Activated T-cell treated with anti-CD3 and anti-CD28 coated beads, Interleukin-2, amount 50 U/mL, for 72 hours (primary cell): ENCODE measurements around the gene ABCC11. TPM values are rescaled to one million over a fixed set of nuclear protein-coding genes. Genes with fewer than 3 reads are reported as not detected.

Experiments
- ATAC-seq, 2 donors: fragments of 150-1000 bp; cut with Tn5 transposase; replicated peaks in 1 of 2; 2 replicates each; pipeline ENCODE4 v1.10.0; 2021; ENCODE audit warnings: moderate library complexity in 2 of 2, mild to moderate bottlenecking in 1 of 2
- DNase-seq, 2 donors: peaks; one replicate each; pipeline ENCODE4 v3.0.0; 2021 to 2022; ENCODE audit warnings: mixed read lengths in 1 of 2
- H3K27ac Mint-ChIP-seq: one replicate; pipeline ENCODE4 v1.8.0; 2022; ENCODE audit warnings: mild to moderate bottlenecking, moderate library complexity, mixed read lengths
- H3K27me3 Mint-ChIP-seq: one replicate; pipeline ENCODE4 v1.8.0; 2022; ENCODE audit warnings: low read depth, mixed read lengths
- H3K36me3 Mint-ChIP-seq, 2 donors: one replicate each; pipeline ENCODE4 v1.8.0; 2022; ENCODE audit warnings: mixed read lengths in 2 of 2, mild to moderate bottlenecking in 1 of 2; ENCODE audit not compliant: insufficient read depth in 2 of 2
- H3K4me1 Mint-ChIP-seq: one replicate; pipeline ENCODE4 v1.8.0; 2022; ENCODE audit warnings: low read depth, mixed read lengths
- H3K4me3 Mint-ChIP-seq, 2 donors: one replicate each; pipeline ENCODE4 v1.8.0; 2022; ENCODE audit warnings: mild to moderate bottlenecking in 2 of 2, mixed read lengths in 2 of 2, moderate library complexity in 2 of 2
- H3K9me3 Mint-ChIP-seq, 2 donors: one replicate each; pipeline ENCODE4 v1.8.0; 2022; ENCODE audit warnings: mixed read lengths in 2 of 2
- total RNA-seq, 2 donors: library from RNA; stranded (reverse); gene quantifications; one replicate each; pipeline ENCODE4 v1.2.3, GENCODE V29; 2022

The ABCC11 gene
- total RNA-seq, 2 donors from 2014 or later = 0.07 to 0.17 TPM

- no peak overlapping the region for H3K27ac Mint-ChIP-seq
- ATAC-seq (no peak), DNase-seq (no peak)
- peaks cover 0 to 3% of the 10 kb centered on the region in 2 donors for H3K36me3 Mint-ChIP-seq
- no peak overlapping the region for H3K4me3 Mint-ChIP-seq
- H3K27me3 Mint-ChIP-seq = peaks cover 43% of the 10 kb centered on the region
- peaks cover 38% of the 10 kb centered on the region for H3K4me1 Mint-ChIP-seq
- H3K9me3 Mint-ChIP-seq = no peaks in the 10 kb centered on the region
Observed at GRCh38 chr16:48160575-48160974, 86.8 kb downstream of the ABCC11 start.

DNA sequence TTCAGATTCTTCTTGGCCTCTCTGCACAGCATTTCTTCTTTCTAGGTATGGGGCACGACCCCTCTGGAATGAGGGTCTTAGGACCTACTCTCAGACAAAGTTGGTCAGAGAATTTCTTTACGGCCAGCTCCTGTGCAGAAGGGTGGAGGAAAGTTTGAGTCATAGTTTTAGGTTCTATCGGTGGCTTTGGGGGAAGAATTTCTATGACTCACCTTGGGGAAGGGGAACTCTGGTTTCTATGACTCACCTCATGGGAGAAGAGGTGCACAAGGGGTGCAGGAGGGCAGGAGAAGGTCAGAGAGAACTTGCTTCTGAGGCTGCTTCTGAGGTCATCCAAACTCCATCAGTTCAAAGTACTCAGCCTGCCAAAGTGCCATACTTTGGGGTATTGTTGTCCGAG is 89.0 kb downstream of the ABCC11 start:
- peaks cover 28% of the 10 kb centered on the region for H3K4me1 Mint-ChIP-seq
- H3K9me3 Mint-ChIP-seq = no peaks in the 10 kb centered on the region
- H3K27me3 Mint-ChIP-seq = peaks cover 66% of the 10 kb centered on the region
- peak overlapping the region; percentile 96 for H3K27ac Mint-ChIP-seq
- ATAC-seq (peak; percentile 96 to 97), DNase-seq (peak; percentile 65 to 77)
- peak overlapping the region; percentile 5 to 68 for H3K4me3 Mint-ChIP-seq
- H3K36me3 Mint-ChIP-seq = peaks cover 0 to 3% of the 10 kb centered on the region in 2 donors

- Mint-ChIP-seq H3K27ac (peak overlapping the region; percentile 96), H3K36me3 (peaks cover 0 to 3% of the 10 kb centered on the region in 2 donors), H3K4me1 (peaks cover 28% of the 10 kb centered on the region), H3K9me3 (no peaks in the 10 kb centered on the region), H3K4me3 (peak overlapping the region; percentile 5 to 68), H3K27me3 (peaks cover 70% of the 10 kb centered on the region)
- DNase-seq (peak in 1 of 2 donors; percentile 1), ATAC-seq (peak; percentile 36 to 53)
Observed at GRCh38 chr16:48157794-48158193, 89.5 kb downstream of the ABCC11 start.

DNA sequence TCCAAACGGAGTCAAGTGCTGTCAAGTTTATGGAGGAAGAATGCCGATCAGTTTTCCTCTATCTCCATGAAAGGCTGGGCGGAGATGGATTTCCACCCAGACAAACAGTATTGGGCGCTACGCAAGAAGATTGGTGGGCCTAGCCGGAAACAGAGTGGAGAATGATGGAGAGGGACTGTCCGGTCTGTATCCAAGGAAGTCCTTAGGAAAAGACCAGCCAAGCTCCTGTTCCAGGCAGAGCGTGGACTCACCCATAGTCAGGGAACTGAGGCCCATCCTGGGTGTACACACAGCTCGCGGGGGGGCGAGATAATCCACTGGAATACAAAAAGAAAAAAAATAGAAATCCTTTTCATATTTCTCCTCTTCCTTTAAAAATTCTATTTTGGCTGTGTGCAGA is 90.0 kb downstream of the ABCC11 start:
- H3K27me3 Mint-ChIP-seq = peaks cover 71% of the 10 kb centered on the region
- H3K27ac Mint-ChIP-seq = no peak overlapping the region
- peaks cover 28% of the 10 kb centered on the region for H3K4me1 Mint-ChIP-seq
- peak overlapping the region; percentile 5 to 68 for H3K4me3 Mint-ChIP-seq
- peaks cover 0 to 3% of the 10 kb centered on the region in 2 donors for H3K36me3 Mint-ChIP-seq
- ATAC-seq (no peak), DNase-seq (no peak)
- H3K9me3 Mint-ChIP-seq = no peaks in the 10 kb centered on the region

DNA sequence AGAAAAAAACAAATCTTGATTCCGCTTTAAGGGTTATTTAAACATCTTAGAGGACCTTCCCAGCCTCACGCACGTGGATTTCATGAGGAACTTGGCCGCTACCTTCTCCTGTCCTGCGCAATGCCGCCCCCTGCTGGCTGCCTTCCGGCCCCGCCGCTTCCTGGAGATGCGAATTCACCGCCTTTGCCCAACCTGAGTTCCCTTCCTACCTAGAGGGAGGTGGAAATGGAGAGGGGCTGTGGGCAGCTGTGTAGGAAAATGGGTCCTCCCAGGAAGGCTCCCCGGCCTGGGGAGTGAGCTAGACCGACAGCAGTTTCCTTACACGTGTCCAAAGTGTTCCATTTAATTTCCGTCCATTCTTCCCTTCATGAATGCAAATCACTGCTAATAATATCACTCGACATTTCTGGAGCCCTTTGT is 90.5 kb downstream of the ABCC11 start:
- peak in 1 of 2 donors; percentile 35 for ATAC-seq
- Mint-ChIP-seq H3K4me1 (peaks cover 28% of the 10 kb centered on the region), H3K9me3 (no peaks in the 10 kb centered on the region), H3K27me3 (peaks cover 71% of the 10 kb centered on the region), H3K36me3 (peaks cover 0 to 3% of the 10 kb centered on the region in 2 donors), H3K27ac (no peak overlapping the region), H3K4me3 (no peak overlapping the region)
- DNase-seq = peak; percentile 84 to 89

DNA sequence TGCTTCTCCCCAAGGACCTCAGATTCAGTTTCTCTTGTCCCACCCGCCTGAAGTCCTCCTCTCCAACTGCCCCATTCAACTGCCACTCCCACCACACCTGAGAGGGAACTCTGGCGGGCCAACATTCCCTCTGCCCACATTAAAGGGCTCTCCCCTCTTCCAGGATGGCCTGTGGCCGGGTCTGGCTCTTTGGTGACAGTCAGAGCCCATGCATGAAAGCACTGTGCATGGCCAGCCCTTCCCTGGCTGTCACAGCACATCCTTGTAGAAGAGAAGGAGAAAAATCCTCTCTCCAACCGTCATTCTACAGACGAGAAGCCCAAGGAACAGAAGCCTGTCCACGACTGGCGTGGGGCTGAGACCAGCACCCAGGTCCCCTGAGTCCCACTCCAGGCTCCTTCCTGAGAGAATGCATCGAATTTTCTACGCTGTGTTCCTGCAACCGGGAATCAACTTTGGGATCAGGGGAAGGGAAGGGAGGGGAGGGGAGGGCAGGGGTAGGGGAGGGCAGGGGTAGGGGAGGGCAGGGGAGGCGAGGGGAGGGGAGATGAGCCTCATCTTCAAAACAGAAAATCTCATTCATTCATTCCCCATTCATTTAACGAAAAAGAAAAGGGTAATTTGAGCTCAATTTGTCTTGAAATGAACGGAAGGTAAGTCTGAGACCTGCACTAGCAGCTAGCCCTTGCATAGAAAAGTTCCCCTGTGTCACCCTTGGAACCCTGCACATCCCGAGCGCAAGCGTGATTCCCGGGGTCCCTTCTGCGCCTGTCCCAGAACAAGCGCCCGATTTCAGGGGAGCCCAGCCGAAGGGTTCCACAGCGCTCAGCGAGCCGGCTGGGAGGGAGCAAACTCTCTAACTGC is 91.2 kb downstream of the ABCC11 start, which contains the start of gene ABCC12:
ABCC12 (minus strand) TSS at position 68 of the 864 bp plus-strand sequence. CDS start 9,569 bp downstream, outside the sequence.
- Mint-ChIP-seq H3K4me3 (no peak within 1 kb of the TSS), H3K9me3 (no peaks in the 10 kb centered on the region), H3K27ac (no peak within 1 kb of the TSS), H3K27me3 (peaks cover 69% of the 10 kb centered on the region), H3K36me3 (peaks cover 0 to 3% of the 10 kb centered on the region in 2 donors), H3K4me1 (peaks cover 28% of the 10 kb centered on the region)
- DNase-seq (no peak), ATAC-seq (no peak)

- Mint-ChIP-seq H3K36me3 (peaks cover 3 to 5% of the 10 kb centered on the region in 2 donors), H3K9me3 (peaks cover 0 to 3% of the 10 kb centered on the region in 2 donors), H3K4me1 (peaks cover 21% of the 10 kb centered on the region), H3K27me3 (peaks cover 70% of the 10 kb centered on the region), H3K27ac (no peak overlapping the region), H3K4me3 (no peak overlapping the region)
- DNase-seq = no peak
- no peak for ATAC-seq
Observed at GRCh38 chr16:48153774-48154173, 93.6 kb downstream of the ABCC11 start.

DNA sequence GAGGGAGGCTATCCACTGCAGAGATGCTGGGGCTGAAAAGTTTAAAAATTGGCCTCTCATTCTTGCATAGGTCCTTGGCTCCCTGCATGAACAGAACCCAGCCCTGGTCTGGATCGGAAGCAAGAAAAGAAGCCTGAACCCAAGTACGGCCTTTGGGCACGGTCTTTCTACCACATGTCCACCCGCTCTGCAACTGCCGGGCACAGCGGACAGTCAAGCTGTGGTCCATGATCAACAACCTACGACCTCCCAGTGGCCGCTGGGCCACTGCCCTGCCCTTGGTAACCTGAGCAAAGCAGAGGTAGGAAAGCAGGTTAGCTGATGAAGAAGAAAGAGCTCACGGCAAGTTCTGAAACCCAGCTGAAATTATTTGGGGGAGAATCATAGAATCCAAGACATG is 95.1 kb downstream of the ABCC11 start:
- peaks cover 0 to 3% of the 10 kb centered on the region in 2 donors for H3K9me3 Mint-ChIP-seq
- no peak overlapping the region for H3K27ac Mint-ChIP-seq
- ATAC-seq = no peak
- peaks cover 70% of the 10 kb centered on the region for H3K27me3 Mint-ChIP-seq
- no peak overlapping the region for H3K4me3 Mint-ChIP-seq
- H3K36me3 Mint-ChIP-seq = peaks cover 2 to 3% of the 10 kb centered on the region in 2 donors
- H3K4me1 Mint-ChIP-seq = peaks cover 6% of the 10 kb centered on the region
- no peak for DNase-seq

DNA sequence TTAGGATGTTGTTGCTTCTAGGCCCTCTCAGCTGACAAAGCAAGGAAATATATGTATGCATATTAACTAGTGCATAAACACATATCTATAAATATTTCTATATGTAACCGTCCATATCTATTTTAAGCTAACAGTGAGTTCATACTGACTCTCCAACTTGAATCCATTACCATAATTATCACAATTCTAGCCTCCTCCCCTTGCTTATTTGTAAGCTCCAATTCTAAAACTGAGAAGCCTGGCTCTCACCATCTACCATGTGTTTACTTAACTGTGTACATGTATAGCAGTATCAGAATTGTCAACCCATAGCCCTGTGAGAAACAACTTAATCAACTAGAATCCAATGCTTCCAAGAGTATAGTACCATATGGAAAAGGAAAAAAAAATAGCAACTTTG is 96.6 kb downstream of the ABCC11 start:
- no peaks in the 10 kb centered on the region for H3K4me1 Mint-ChIP-seq
- H3K27ac Mint-ChIP-seq = no peak overlapping the region
- peaks cover 0 to 3% of the 10 kb centered on the region in 2 donors for H3K9me3 Mint-ChIP-seq
- H3K4me3 Mint-ChIP-seq = no peak overlapping the region
- no peak for ATAC-seq
- peaks cover 2 to 3% of the 10 kb centered on the region in 2 donors for H3K36me3 Mint-ChIP-seq
- peaks cover 74% of the 10 kb centered on the region for H3K27me3 Mint-ChIP-seq
- no peak for DNase-seq

DNA sequence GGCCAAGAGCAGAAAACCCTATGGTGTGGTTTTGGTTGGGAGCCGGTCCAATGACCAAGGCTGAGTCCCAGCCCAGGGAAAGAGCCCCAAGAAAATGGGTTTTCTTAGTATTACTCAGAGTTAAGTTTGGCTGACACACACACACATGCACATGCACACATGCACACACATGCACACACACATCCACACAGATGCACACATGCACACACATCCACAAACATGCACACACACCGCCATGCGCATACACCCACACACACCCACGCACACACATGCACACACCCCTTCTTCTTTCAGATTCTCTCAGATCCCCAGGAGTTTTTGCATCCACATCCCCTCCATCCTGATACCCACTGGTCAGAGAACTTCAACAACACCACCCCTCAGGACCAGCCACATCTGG is 100.6 kb downstream of the ABCC11 start:
- no peak for DNase-seq
- H3K27ac Mint-ChIP-seq = no peak overlapping the region
- peaks cover 60% of the 10 kb centered on the region for H3K27me3 Mint-ChIP-seq
- H3K36me3 Mint-ChIP-seq = peaks cover 2 to 3% of the 10 kb centered on the region in 2 donors
- ATAC-seq = no peak
- no peaks in the 10 kb centered on the region for H3K4me1 Mint-ChIP-seq
- no peak overlapping the region for H3K4me3 Mint-ChIP-seq
- H3K9me3 Mint-ChIP-seq = peaks cover 0 to 6% of the 10 kb centered on the region in 2 donors

DNA sequence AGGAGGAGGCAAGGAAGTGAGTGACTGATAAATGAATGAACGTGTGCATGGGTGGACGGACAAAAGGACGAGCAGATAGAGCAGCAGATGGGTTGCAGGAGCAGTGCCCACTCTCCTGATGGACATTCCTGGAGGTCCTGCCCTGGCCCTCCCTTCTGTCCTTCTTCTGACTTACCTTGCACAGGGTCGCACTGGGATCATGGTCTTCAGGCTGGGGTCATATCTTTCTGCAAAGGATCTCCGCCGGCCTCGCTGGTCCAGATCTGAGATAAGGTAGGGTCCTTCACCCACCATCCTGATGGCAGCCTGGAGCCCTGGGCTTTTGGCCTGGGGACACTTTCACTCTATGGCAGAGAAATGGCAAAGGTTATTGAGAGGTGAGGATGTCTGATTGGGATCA is 101.2 kb downstream of the ABCC11 start:
- Mint-ChIP-seq H3K27me3 (peaks cover 61% of the 10 kb centered on the region), H3K9me3 (peaks cover 0 to 7% of the 10 kb centered on the region in 2 donors), H3K4me3 (no peak overlapping the region), H3K27ac (no peak overlapping the region), H3K36me3 (peaks cover 2 to 3% of the 10 kb centered on the region in 2 donors), H3K4me1 (no peaks in the 10 kb centered on the region)
- no peak for DNase-seq
- no peak for ATAC-seq

DNA sequence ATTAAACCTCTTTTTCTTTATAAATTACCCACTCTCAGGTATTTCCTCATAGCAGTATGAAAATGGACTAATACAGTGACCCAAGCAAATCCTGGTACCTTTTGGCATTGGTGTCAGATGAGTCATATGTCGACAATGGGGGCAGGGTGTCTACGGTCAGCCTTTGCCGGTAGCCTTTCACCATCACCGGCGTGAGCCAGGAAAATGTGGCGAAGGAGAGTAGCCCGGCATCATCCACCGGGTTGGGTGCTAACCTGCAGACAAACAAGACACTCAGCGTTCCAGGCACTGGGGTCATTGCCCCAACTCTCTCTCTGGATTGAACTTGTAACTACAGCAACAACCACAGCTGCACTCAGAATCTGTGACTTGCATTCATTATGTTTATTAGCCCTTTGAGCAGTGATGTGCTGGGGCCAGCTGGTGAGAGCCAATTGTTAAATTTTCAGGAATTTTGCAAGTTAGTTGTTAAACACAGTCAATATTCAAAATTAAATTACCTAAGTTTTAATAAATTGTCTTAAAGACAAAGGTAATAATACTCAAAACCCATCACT is 103.4 kb downstream of the ABCC11 start:
- Mint-ChIP-seq H3K36me3 (no peaks in the 10 kb centered on the region), H3K4me1 (no peaks in the 10 kb centered on the region)

GRCh38 chr16:48140821-48141220 is 106.5 kb downstream of the ABCC11 start:
- DNase-seq (no peak), ATAC-seq (no peak)
- Mint-ChIP-seq H3K27me3 (peaks cover 42% of the 10 kb centered on the region), H3K4me3 (no peak overlapping the region), H3K36me3 (no peaks in the 10 kb centered on the region), H3K4me1 (no peaks in the 10 kb centered on the region), H3K9me3 (peaks cover 0 to 4% of the 10 kb centered on the region in 2 donors), H3K27ac (no peak overlapping the region)

More for the DNA sequence above, 103.4 kb downstream of the ABCC11 start:
- ATAC-seq = no peak
- Mint-ChIP-seq H3K4me3 (no peak overlapping the region), H3K9me3 (peaks cover 0 to 4% of the 10 kb centered on the region in 2 donors), H3K27ac (no peak overlapping the region), H3K27me3 (peaks cover 40% of the 10 kb centered on the region)
- DNase-seq = no peak
